Measurements from ENCODE around the gene PIEZO2.

PIEZO2 gene

DNA sequence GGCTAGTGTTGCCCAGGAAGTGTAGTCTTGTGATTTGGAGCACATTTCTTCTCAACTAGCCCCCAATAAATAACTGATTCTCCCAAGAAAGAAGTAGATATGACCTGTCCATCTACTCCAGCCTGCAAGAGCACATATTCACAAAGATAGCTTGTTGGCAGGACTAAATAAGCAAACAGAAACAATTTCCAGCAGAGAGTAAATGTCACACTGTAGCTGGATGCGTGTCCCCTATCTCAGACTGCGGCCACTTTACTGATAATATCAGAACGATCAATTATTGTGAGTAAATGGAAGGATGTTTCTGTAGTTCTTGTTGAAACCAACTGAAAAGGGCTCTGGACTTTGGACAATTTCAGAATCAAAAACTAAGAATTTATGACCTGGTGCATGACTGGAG lies 97.9 kb downstream of the PIEZO2 start:
- DNase-seq (ENCODE audit: low read depth): no peak
- H3K4me3 ChIP-seq (ENCODE audit: low read depth, low read length): no peak overlapping the region
- in situ Hi-C loops (cut with HindIII; ENCODE audit: low sequenced_read_pairs): loop anchor here (5.0 kb wide), 1 partner anchor 36 kb away; no protein-coding TSS in a partner anchor
- TF ChIP-seq, protein P1, sequence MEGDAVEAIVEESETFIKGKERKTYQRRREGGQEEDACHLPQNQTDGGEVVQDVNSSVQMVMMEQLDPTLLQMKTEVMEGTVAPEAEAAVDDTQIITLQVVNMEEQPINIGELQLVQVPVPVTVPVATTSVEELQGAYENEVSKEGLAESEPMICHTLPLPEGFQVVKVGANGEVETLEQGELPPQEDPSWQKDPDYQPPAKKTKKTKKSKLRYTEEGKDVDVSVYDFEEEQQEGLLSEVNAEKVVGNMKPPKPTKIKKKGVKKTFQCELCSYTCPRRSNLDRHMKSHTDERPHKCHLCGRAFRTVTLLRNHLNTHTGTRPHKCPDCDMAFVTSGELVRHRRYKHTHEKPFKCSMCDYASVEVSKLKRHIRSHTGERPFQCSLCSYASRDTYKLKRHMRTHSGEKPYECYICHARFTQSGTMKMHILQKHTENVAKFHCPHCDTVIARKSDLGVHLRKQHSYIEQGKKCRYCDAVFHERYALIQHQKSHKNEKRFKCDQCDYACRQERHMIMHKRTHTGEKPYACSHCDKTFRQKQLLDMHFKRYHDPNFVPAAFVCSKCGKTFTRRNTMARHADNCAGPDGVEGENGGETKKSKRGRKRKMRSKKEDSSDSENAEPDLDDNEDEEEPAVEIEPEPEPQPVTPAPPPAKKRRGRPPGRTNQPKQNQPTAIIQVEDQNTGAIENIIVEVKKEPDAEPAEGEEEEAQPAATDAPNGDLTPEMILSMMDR (IDR thresholded peaks at IDR 0.05; ENCODE audit: low read depth, low read length, missing control alignments): no peak

DNA sequence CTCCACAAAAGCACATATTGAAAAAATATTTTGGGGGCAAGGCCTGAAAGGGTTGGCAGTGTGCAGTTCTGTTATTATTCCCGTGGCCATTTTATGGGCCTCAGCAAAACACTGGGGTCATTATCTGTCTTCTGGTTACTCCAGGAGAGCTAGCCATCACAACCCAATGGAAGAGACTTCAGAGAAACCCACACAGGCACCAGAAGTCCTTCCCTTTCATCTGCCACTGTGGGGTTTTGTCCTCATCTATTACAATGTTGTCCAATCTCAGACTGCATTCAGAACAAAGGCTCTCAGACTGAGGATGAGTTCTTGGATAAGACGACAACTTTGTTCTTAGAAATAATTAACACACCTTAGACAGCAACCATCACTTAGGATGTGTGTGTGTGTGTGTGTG lies 98.4 kb downstream of the PIEZO2 start:
- TF ChIP-seq, protein P1 (IDR thresholded peaks at IDR 0.05; ENCODE audit: low read depth, low read length, missing control alignments): no peak
- in situ Hi-C loops (cut with HindIII; ENCODE audit: low sequenced_read_pairs): loop anchor here (5.0 kb wide), 1 partner anchor 36 kb away; no protein-coding TSS in a partner anchor
- no peak overlapping the region for H3K4me3 ChIP-seq (ENCODE audit: low read depth, low read length)
- DNase-seq (ENCODE audit: low read depth): no peak

GRCh38 chr18:11047817-11048216 lies 101.6 kb downstream of the PIEZO2 start:
- DNase-seq (ENCODE audit: low read depth): no peak
- no peak overlapping the region for H3K4me3 ChIP-seq (ENCODE audit: low read depth, low read length)
- in situ Hi-C loops (cut with HindIII; ENCODE audit: low sequenced_read_pairs): loop anchor here (5.0 kb wide), 1 partner anchor 104 kb away; no protein-coding TSS in a partner anchor
- TF ChIP-seq, protein P1 (IDR thresholded peaks at IDR 0.05; ENCODE audit: low read depth, low read length, missing control alignments): no peak

GRCh38 chr18:11047156-11047555 lies 102.2 kb downstream of the PIEZO2 start:
- TF ChIP-seq, protein P1 (IDR thresholded peaks at IDR 0.05; ENCODE audit: low read depth, low read length, missing control alignments): no peak
- no peak for DNase-seq (ENCODE audit: low read depth)
- in situ Hi-C loops (cut with HindIII; ENCODE audit: low sequenced_read_pairs): loop anchor here (5.0 kb wide), 1 partner anchor 105 kb away; no protein-coding TSS in a partner anchor
- no peak overlapping the region for H3K4me3 ChIP-seq (ENCODE audit: low read depth, low read length)

- H3K4me3 ChIP-seq (ENCODE audit: low read depth, low read length): no peak overlapping the region
- no peak for DNase-seq (ENCODE audit: low read depth)
- TF ChIP-seq, protein P1 (IDR thresholded peaks at IDR 0.05; ENCODE audit: low read depth, low read length, missing control alignments): no peak
- in situ Hi-C loops (cut with HindIII; ENCODE audit: low sequenced_read_pairs): loop anchor here (5.0 kb wide), 1 partner anchor 106 kb away; no protein-coding TSS in a partner anchor
These were observed 103.2 kb downstream of the PIEZO2 start for GRCh38 chr18:11046140-11046539.

DNA sequence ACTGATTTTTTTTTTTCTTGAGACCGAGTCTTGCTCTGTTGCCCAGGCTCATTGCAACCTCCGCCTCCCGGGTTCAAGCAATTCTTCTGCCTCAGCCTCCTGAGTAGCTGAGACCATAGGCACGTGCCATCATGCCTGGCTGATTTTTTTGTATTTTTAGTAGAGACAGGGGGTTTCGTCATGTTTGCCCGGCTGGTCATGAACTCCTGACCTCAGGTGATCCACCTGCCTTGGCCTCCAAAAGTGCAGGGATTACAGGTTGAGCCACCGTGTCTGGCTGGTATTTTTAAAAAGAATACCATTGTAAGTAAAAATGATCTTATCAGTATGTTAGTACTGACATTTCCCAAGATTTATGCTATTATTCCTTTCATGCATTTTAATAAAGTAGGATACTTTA lies 105.7 kb downstream of the PIEZO2 start:
- no peak overlapping the region for H3K4me3 ChIP-seq (ENCODE audit: low read depth, low read length)
- no peak for DNase-seq (ENCODE audit: low read depth)
- TF ChIP-seq, protein P1 (IDR thresholded peaks at IDR 0.05; ENCODE audit: low read depth, low read length, missing control alignments): no peak

More for the DNA sequence above, 105.7 kb downstream of the PIEZO2 start:
- in situ Hi-C loops (cut with HindIII; ENCODE audit: low sequenced_read_pairs): no loop called here

All from astrocyte of the cerebellum (primary cell).